Suprapubic skin (tissue), 4 donors: ENCODE results near the gene GDPD3.

ENCODE experiments used
- EP300 ChIP-seq: sonication (generic); formaldehyde crosslinking; IDR thresholded peaks from one replicate; pipeline ENCODE4 v1.6.1; 2017; ENCODE audit warnings: antibody characterized with exemption
- POLR2A ChIP-seq, 2 donors: fragments of 450-650 bp; IDR thresholded peaks; one replicate each; pipeline ENCODE4 v1.6.1; 2017; ENCODE audit warnings: antibody characterized with exemption in 2 of 2, mild to moderate bottlenecking in 2 of 2, moderate library complexity in 2 of 2
- POLR2AphosphoS5 ChIP-seq, 3 donors: sonication (generic); formaldehyde crosslinking; IDR thresholded peaks; one replicate each; pipeline ENCODE4 v1.6.1; 2017; ENCODE audit warnings: antibody characterized with exemption in 3 of 3
- TF ChIP-seq, protein P1 (sequence below), 2 donors: fragments of 200-600 bp in 1 of 2; fragments of 450-650 bp in 1 of 2; sonication (generic) in 1 of 2; IDR thresholded peaks; one replicate each; pipeline ENCODE4 v1.5.1; 2016 to 2019; ENCODE audit warnings: antibody characterized with exemption in 2 of 2, mild to moderate bottlenecking in 1 of 2, moderate library complexity in 1 of 2

DNA sequence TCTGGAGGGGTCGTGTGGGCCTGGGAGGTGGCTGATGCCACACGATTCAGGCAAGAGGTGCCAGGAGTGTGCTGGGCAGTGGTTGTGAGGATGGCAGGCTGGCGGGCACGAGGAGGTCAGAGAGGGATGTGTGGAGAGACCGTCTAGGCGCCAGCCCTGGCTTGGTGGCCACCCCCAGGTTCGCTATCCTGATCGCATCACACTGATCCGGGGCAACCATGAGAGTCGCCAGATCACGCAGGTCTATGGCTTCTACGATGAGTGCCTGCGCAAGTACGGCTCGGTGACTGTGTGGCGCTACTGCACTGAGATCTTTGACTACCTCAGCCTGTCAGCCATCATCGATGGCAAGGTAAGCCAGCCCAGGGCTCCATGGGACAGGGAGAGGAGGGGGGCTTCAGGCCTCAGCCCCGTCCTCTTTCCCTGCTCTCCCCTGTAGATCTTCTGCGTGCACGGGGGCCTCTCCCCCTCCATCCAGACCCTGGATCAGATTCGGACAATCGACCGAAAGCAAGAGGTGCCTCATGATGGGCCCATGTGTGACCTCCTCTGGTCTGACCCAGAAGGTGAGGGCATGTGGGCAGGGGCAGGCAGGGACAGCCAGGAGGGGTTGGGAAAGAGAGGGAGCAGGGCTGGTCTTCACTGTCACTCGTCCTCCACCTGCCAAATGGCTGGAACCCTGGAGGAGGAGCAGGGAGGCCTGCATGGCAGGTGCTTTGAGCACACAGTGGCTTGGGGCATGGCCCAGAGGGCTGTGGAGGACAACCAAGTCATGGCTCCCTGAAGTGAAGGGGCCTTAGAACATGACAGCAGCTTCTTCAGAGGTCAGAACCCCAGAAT lies 29.9 kb downstream of the GDPD3 start:
- TF ChIP-seq POLR2A (IDR thresholded peaks at IDR 0.05) (no peak), EP300 (no peak), POLR2AphosphoS5 (IDR thresholded peaks at IDR 0.05) (no peak)
- TF ChIP-seq, protein P1, sequence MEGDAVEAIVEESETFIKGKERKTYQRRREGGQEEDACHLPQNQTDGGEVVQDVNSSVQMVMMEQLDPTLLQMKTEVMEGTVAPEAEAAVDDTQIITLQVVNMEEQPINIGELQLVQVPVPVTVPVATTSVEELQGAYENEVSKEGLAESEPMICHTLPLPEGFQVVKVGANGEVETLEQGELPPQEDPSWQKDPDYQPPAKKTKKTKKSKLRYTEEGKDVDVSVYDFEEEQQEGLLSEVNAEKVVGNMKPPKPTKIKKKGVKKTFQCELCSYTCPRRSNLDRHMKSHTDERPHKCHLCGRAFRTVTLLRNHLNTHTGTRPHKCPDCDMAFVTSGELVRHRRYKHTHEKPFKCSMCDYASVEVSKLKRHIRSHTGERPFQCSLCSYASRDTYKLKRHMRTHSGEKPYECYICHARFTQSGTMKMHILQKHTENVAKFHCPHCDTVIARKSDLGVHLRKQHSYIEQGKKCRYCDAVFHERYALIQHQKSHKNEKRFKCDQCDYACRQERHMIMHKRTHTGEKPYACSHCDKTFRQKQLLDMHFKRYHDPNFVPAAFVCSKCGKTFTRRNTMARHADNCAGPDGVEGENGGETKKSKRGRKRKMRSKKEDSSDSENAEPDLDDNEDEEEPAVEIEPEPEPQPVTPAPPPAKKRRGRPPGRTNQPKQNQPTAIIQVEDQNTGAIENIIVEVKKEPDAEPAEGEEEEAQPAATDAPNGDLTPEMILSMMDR (IDR thresholded peaks at IDR 0.05): no peak
